ENCODE data around the gene SLC7A5. TPM values are rescaled to one million over a fixed set of nuclear protein-coding genes. Genes with fewer than 3 reads are reported as not detected.

Gene SLC7A5
- polyA plus RNA-seq, 1 experiment, result 60.2 TPM

GRCh38 chr16:87824016-87824990, 45.0 kb downstream of the SLC7A5 start:
- Histone ChIP-seq H3K36me3 (ENCODE audit: control insufficient read depth, insufficient read depth, low read length) (peaks cover 2% of the 10 kb centered on the region; the same call in 1 of the 2 replicates), H3K27me3 (ENCODE audit: control insufficient read depth, insufficient read depth, low read length) (peaks cover 1% of the 10 kb centered on the region; the same call in 1 of the 2 replicates), H3K4me3 (ENCODE audit: low read depth, low read length) (no peak overlapping the region)
- DNase-seq (ENCODE audit: low read depth), result no peak
- CTCF ChIA-PET, result interaction anchor here (1.3 to 1.4 kb wide), 2 partner anchors 25 to 45 kb away, joined by 3 to 7 read pairs; no protein-coding TSS in a partner anchor
- POLR2A ChIA-PET, result no interaction called here
- no peak for TF ChIP-seq CTCF (IDR thresholded peaks at IDR 0.05; ENCODE audit: insufficient read depth, low read depth, low read length)

GRCh38 chr16:87823181-87823929, 46.0 kb downstream of the SLC7A5 start:
- no peak for DNase-seq (ENCODE audit: low read depth)
- no peak for TF ChIP-seq CTCF (IDR thresholded peaks at IDR 0.05; ENCODE audit: insufficient read depth, low read depth, low read length)
- Histone ChIP-seq H3K36me3 (ENCODE audit: control insufficient read depth, insufficient read depth, low read length) (no peaks in the 10 kb centered on the region), H3K27me3 (ENCODE audit: control insufficient read depth, insufficient read depth, low read length) (peaks cover 1% of the 10 kb centered on the region; the same call in 1 of the 2 replicates), H3K4me3 (ENCODE audit: low read depth, low read length) (no peak overlapping the region)
- CTCF ChIA-PET, result interaction anchor here (1.9 kb wide), 1 partner anchor 44 kb away, joined by 7 read pairs; no protein-coding TSS in a partner anchor
- POLR2A ChIA-PET, result no interaction called here

GRCh38 chr16:87822108-87822970, 47.0 kb downstream of the SLC7A5 start:
- TF ChIP-seq CTCF (IDR thresholded peaks at IDR 0.05; ENCODE audit: insufficient read depth, low read depth, low read length), result no peak
- CTCF ChIA-PET, result interaction anchor here (1.9 kb wide), 1 partner anchor 43 kb away, joined by 7 read pairs; no protein-coding TSS in a partner anchor
- POLR2A ChIA-PET, result no interaction called here
- Histone ChIP-seq H3K27me3 (ENCODE audit: control insufficient read depth, insufficient read depth, low read length) (peaks cover 1% of the 10 kb centered on the region; the same call in 1 of the 2 replicates), H3K4me3 (ENCODE audit: low read depth, low read length) (no peak overlapping the region), H3K36me3 (ENCODE audit: control insufficient read depth, insufficient read depth, low read length) (no peaks in the 10 kb centered on the region)
- no peak for DNase-seq (ENCODE audit: low read depth)

- H3K4me3 ChIP-seq (ENCODE audit: low read depth, low read length), result no peak overlapping the region
- no peak for TF ChIP-seq CTCF (IDR thresholded peaks at IDR 0.05; ENCODE audit: insufficient read depth, low read depth, low read length)
- no peak for DNase-seq (ENCODE audit: low read depth)
- ChIA-PET CTCF (interaction anchor here (0.9 to 1.9 kb wide), 2 partner anchors 28 to 42 kb away, joined by 3 to 7 read pairs; no protein-coding TSS in a partner anchor), POLR2A (no interaction called here)
- peaks cover 1% of the 10 kb centered on the region; the same call in 1 of the 2 replicates for H3K27me3 ChIP-seq (ENCODE audit: control insufficient read depth, insufficient read depth, low read length)
- H3K36me3 ChIP-seq (ENCODE audit: control insufficient read depth, insufficient read depth, low read length), result no peaks in the 10 kb centered on the region
Measured at GRCh38 chr16:87821376-87822107, 47.8 kb downstream of the SLC7A5 start.

Measured in BJ (cell line).